Sigmoid colon (tissue), 7 donors: ENCODE results near the gene GPR4. TPM values are rescaled to one million over a fixed set of nuclear protein-coding genes. Genes with fewer than 3 reads are reported as not detected.

ENCODE experiments used
- DNase-seq: peaks from one replicate; pipeline ENCODE4 v3.0.0-alpha.2; 2019
- H3K27ac ChIP-seq, 4 donors: fragments of 200-600 bp; sonication (generic); one replicate each; pipeline ENCODE4 v1.5.1; 2016 to 2019; ENCODE audit warnings: mild to moderate bottlenecking in 1 of 4
- H3K27me3 ChIP-seq, 3 donors: fragments of 200-600 bp; sonication (generic); one replicate each; pipeline ENCODE4 v1.5.1; 2019; ENCODE audit warnings: mild to moderate bottlenecking in 1 of 3
- H3K36me3 ChIP-seq, 4 donors: fragments of 200-600 bp; sonication (generic); one replicate each; pipeline ENCODE4 v1.5.1; 2016 to 2019
- H3K4me1 ChIP-seq, 4 donors: fragments of 200-600 bp; sonication (generic); one replicate each; pipeline ENCODE4 v1.5.1; 2017 to 2019
- H3K4me3 ChIP-seq, 4 donors: fragments of 200-600 bp; sonication (generic); one replicate each; pipeline ENCODE4 v1.5.1; 2017 to 2019; ENCODE audit warnings: mild to moderate bottlenecking in 2 of 4, moderate library complexity in 1 of 4
- H3K9me3 ChIP-seq, 4 donors: fragments of 200-600 bp in 3 of 4; sonication (generic) in 3 of 4; one replicate each; pipeline versions ENCODE4 v1.5.1 to v1.6.1; 2013 to 2019
- CTCF ChIP-seq, 4 experiments: fragments of 450-650 bp in 3 of 4; fragments of 200-600 bp in 1 of 4; IDR thresholded peaks; one replicate each; pipeline ENCODE4 v1.5.1; 2016 to 2019; ENCODE audit warnings: antibody characterized with exemption in 4 of 4, mild to moderate bottlenecking in 3 of 4, moderate library complexity in 2 of 4
- EP300 ChIP-seq, 4 donors: sonication (generic); formaldehyde crosslinking; IDR thresholded peaks; one replicate each; pipeline ENCODE4 v1.6.1; 2017; ENCODE audit warnings: antibody characterized with exemption in 4 of 4
- POLR2A ChIP-seq, 2 donors: fragments of 450-650 bp; IDR thresholded peaks; one replicate each; pipeline ENCODE4 v1.6.1; 2016; ENCODE audit warnings: antibody characterized with exemption in 2 of 2, mild to moderate bottlenecking in 2 of 2, moderate library complexity in 2 of 2
- POLR2AphosphoS5 ChIP-seq, 4 donors: sonication (generic); formaldehyde crosslinking; IDR thresholded peaks; one replicate each; pipeline ENCODE4 v1.6.1; 2017; ENCODE audit warnings: antibody characterized with exemption in 4 of 4
- WGBS, 2 donors: extraction: QIAGEN DNeasy Blood & Tissue Kit; methylation state at CpG; one replicate each; pipeline ENCODE4 v1.1.7; 2013; 5-methylcytosine and 5-hydroxymethylcytosine counted together
- intact Hi-C: fragments of 100-400 bp; cut with DNase I; formaldehyde crosslinking; loops from one replicate; pipeline ENCODE4 v1.15.1; 2023
- polyA plus RNA-seq, 3 donors: library from polyadenylated mRNA; stranded (reverse); fragments of 200-250 nt; gene quantifications; one replicate each; pipeline ENCODE4 v1.2.3, GENCODE V29; 2013
- total RNA-seq, 4 donors: library from RNA; depleted of rRNA; stranded (reverse); fragments of >200 nt; gene quantifications; one replicate each; pipeline ENCODE4 v1.1.0, GENCODE V29; 2016
- donor health status: healthy with polysubstance abuse.
- donor health status: Bipolar disorder and iron deficiency.
- donor health status: healthy.

GPR4 gene
- total and polyA plus RNA-seq, 7 donors = 0.46 to 1.9 (median 0.99) TPM

DNA sequence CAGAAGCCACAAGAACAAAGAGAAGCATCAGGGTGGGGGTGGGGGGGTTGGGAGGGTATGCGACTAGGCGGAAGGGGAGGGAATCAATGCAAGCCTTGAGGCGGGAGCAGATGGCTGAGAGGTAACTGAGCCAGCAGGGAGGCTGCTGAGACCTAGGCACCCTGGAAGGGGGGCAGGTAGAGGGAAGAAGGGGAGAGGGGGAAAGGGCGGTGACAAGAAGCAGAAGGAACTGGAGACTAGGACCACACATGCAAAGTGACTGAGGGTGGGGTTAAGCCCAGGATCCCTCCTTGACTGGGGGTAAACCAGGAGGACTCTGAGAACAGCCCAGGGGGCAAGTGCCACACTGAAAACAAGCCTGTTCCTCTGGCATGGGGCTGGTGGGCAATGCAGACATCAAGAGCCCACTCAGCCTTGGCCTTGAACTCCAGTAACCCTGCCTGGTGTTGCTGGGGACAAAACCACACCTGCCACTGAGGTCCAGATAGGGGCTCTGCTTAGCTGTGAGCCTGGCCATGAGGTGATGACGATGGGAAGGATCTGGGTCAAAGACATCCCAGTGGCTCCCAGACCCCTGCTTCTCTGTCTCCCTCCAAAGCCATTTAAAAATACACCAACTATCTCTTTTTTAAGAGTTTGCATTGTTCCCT is 37.8 kb downstream of the GPR4 start:
- H3K27me3 ChIP-seq = no peaks in the 10 kb centered on the region
- H3K4me1 ChIP-seq = no peaks in the 10 kb centered on the region
- no peak for DNase-seq
- intact Hi-C loops = no loop called here
- WGBS, 2 donors = 67 to 91% methylated on average over 5 of the region's 5 CpGs
- no peaks in the 10 kb centered on the region for H3K9me3 ChIP-seq
- no peaks in the 10 kb centered on the region for H3K36me3 ChIP-seq
- TF ChIP-seq EP300 (IDR thresholded peaks at IDR 0.05) (no peak), POLR2A (IDR thresholded peaks at IDR 0.05) (no peak), POLR2AphosphoS5 (IDR thresholded peaks at IDR 0.05) (no peak), CTCF (IDR thresholded peaks at IDR 0.05) (no peak)
- H3K4me3 ChIP-seq = no peak overlapping the region
- H3K27ac ChIP-seq = no peak overlapping the region

DNA sequence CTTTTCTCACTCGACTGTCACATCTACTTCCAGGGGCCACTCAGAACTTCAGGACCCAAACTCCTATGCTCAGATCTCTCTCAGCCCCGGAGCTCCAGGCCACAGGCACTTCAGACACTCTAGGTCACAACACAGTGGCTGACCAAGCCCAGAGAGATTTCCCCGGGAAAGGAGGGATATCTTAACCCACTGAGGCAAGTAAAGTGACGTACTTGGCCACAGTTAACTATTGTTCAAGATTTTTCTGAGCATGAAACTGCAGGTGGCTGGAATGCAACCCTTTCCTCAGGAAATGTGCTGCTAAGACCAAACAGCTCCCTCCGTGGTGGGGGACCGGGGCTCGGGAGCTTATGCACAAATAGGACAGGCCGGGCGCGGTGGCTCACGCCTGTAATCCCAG is 41.3 kb downstream of the GPR4 start:
- H3K4me3 ChIP-seq = no peak overlapping the region
- no peak overlapping the region for H3K27ac ChIP-seq
- no peaks in the 10 kb centered on the region for H3K36me3 ChIP-seq
- no peak for DNase-seq
- H3K9me3 ChIP-seq = no peaks in the 10 kb centered on the region
- no peak for TF ChIP-seq CTCF (IDR thresholded peaks at IDR 0.05)
- no peak for TF ChIP-seq POLR2AphosphoS5 (IDR thresholded peaks at IDR 0.05)
- TF ChIP-seq EP300 (IDR thresholded peaks at IDR 0.05) = no peak
- no peak for TF ChIP-seq POLR2A (IDR thresholded peaks at IDR 0.05)
- 90 to 92% methylated on average over 11 of the region's 11 CpGs for WGBS, 2 donors
- no peaks in the 10 kb centered on the region for H3K27me3 ChIP-seq
- peaks cover 0 to 6% (median 0%) of the 10 kb centered on the region in 4 donors for H3K4me1 ChIP-seq
- intact Hi-C loops = no loop called here

DNA sequence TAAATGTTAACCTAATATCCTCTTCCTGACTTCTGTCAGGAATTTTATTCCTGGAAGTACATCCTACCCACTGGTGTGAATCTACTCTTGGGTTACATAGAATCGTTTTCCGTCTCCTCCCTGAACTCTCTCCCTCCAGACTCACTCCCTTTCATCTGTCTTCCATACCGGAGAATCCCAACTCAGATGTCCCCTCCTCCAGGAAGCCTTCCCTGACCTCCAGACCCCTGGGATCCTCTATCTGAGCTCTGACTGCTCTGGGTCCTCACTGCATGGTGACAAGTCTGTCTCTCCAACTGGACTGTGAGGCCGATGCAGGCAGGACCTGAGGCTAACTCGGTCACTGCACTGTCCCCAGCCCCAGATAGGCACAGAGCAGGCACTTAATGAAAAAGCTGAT is 42.0 kb downstream of the GPR4 start:
- TF ChIP-seq POLR2A (IDR thresholded peaks at IDR 0.05) = no peak
- TF ChIP-seq CTCF (IDR thresholded peaks at IDR 0.05) = no peak
- no peak for TF ChIP-seq POLR2AphosphoS5 (IDR thresholded peaks at IDR 0.05)
- no peak for TF ChIP-seq EP300 (IDR thresholded peaks at IDR 0.05)
- WGBS, 2 donors = 94 to 96% methylated on average over 5 of the region's 5 CpGs
- H3K9me3 ChIP-seq = no peaks in the 10 kb centered on the region
- no peaks in the 10 kb centered on the region for H3K27me3 ChIP-seq
- intact Hi-C loops = no loop called here
- H3K36me3 ChIP-seq = no peaks in the 10 kb centered on the region
- H3K4me1 ChIP-seq = peaks cover 0 to 6% (median 0%) of the 10 kb centered on the region in 4 donors
- no peak for DNase-seq
- no peak overlapping the region for H3K27ac ChIP-seq
- no peak overlapping the region for H3K4me3 ChIP-seq

GRCh38 chr19:45558399-45558878 is 43.6 kb downstream of the GPR4 start:
- Histone ChIP-seq H3K27me3 (no peaks in the 10 kb centered on the region), H3K27ac (no peak overlapping the region), H3K4me3 (no peak overlapping the region), H3K4me1 (peaks cover 0 to 6% (median 0%) of the 10 kb centered on the region in 4 donors), H3K9me3 (no peaks in the 10 kb centered on the region), H3K36me3 (peaks cover 0 to 2% (median under 1%) of the 10 kb centered on the region in 4 donors)
- intact Hi-C loops = loop anchor here (5.0 kb wide), 1 partner anchor 36 kb away; no protein-coding TSS in a partner anchor
- DNase-seq = no peak
- no peak for TF ChIP-seq POLR2AphosphoS5 (IDR thresholded peaks at IDR 0.05)
- peak; percentile 11 to 37 (median 27) for TF ChIP-seq CTCF (IDR thresholded peaks at IDR 0.05)
- TF ChIP-seq POLR2A (IDR thresholded peaks at IDR 0.05) = no peak
- TF ChIP-seq EP300 (IDR thresholded peaks at IDR 0.05) = no peak
- 33 to 35% methylated on average over 10 of the region's 10 CpGs for WGBS, 2 donors
